ENCODE data around the gene ZCCHC7. TPM values are rescaled to one million over a fixed set of nuclear protein-coding genes. Genes with fewer than 3 reads are reported as not detected.

The ZCCHC7 gene
- total and polyA plus RNA-seq, 4 donors: 3.3 to 9.7 (median 7.6) TPM

GRCh38 chr9:37144762-37145161, 24.4 kb downstream of the ZCCHC7 start (continued):
- TF ChIP-seq REST (IDR thresholded peaks at IDR 0.05): no peak
- no peak for TF ChIP-seq YY1 (IDR thresholded peaks at IDR 0.05)
- TF ChIP-seq JUND (IDR thresholded peaks at IDR 0.05): no peak
- no peak for TF ChIP-seq RAD21 (IDR thresholded peaks at IDR 0.05)

GRCh38 chr9:37146410-37146809, 26.0 kb downstream of the ZCCHC7 start:
- H3K9ac ChIP-seq (ENCODE audit: low read depth in 1 of 2, low read length in 2 of 2): no peak overlapping the region

More at GRCh38 chr9:37146410-37146809, 26.0 kb downstream of the ZCCHC7 start:
- Histone ChIP-seq H3K9me3 (ENCODE audit: control insufficient read depth in 4 of 4, low read length in 3 of 4) (no peaks in the 10 kb centered on the region), H3K4me1 (ENCODE audit: control insufficient read depth in 4 of 4, insufficient read depth in 4 of 4, low read length in 3 of 4) (no peaks in the 10 kb centered on the region), H3K27me3 (ENCODE audit: control insufficient read depth in 4 of 4, insufficient read depth in 4 of 4, low read length in 3 of 4) (no peaks in the 10 kb centered on the region), H3K36me3 (ENCODE audit: control insufficient read depth in 4 of 4, insufficient read depth in 3 of 4, low read depth in 1 of 4, low read length in 3 of 4) (no peaks in the 10 kb centered on the region), H3K4me3 (ENCODE audit: low read depth in 1 of 3, low read length in 3 of 3) (no peak overlapping the region), H3K27ac (ENCODE audit: low read depth in 1 of 2, low read length in 2 of 2) (no peak overlapping the region)
- no peak for DNase-seq (ENCODE audit: low spot score)
- TF ChIP-seq MAX (IDR thresholded peaks at IDR 0.05): no peak
- no peak for TF ChIP-seq JUND (IDR thresholded peaks at IDR 0.05)
- TF ChIP-seq NR2F2 (IDR thresholded peaks at IDR 0.05): no peak
- no peak for TF ChIP-seq RXRA (IDR thresholded peaks at IDR 0.05)
- no peak for TF ChIP-seq EGR1 (IDR thresholded peaks at IDR 0.05; ENCODE audit: low read depth in 2 of 2)
- TF ChIP-seq HNF4G (IDR thresholded peaks at IDR 0.05): no peak
- TF ChIP-seq RAD21 (IDR thresholded peaks at IDR 0.05): no peak
- TF ChIP-seq SP1 (IDR thresholded peaks at IDR 0.05): no peak
- no peak for TF ChIP-seq HNF4A (conservative IDR thresholded peaks at IDR 0.05)
- TF ChIP-seq REST (IDR thresholded peaks at IDR 0.05): no peak
- no peak for TF ChIP-seq YY1 (IDR thresholded peaks at IDR 0.05)
- TF ChIP-seq TAF1 (conservative IDR thresholded peaks at IDR 0.05): no peak
- 45% methylated on average over 2 of the region's 2 CpGs for whole genome bisulfite sequencing
